ENCODE results near the gene LRIG3. TPM values are rescaled to one million over a fixed set of nuclear protein-coding genes. Genes with fewer than 3 reads are reported as not detected.

The LRIG3 gene
- total and polyA plus RNA-seq, 2 of the 4 experiments (the other 2 are of a cell fraction) = 26.4 to 71.2 TPM

- no TSS peak for BruUV-seq (replicated peaks)
- no peaks in the 10 kb centered on the region for H3K27me3 ChIP-seq (ENCODE audit: control insufficient read depth, insufficient read depth, low read length)
- no peak overlapping the region for H2AFZ ChIP-seq (replicated peaks; ENCODE audit: low read length, poor library complexity)
- H3K56ac ChIP-seq (ENCODE audit: extremely low read depth, insufficient read depth, low read length) = no peak overlapping the region
- no peak overlapping the region for H3K4me3 ChIP-seq (ENCODE audit: insufficient read depth, low read depth, low read length)
- dilution Hi-C loops (cut with HindIII; ENCODE audit: low sequenced_read_pairs, unreplicated experiment) = no loop called here
- no peak overlapping the region for H3K4me2 ChIP-seq (ENCODE audit: low read depth, low read length)
- no peak overlapping the region for H3K27ac ChIP-seq (ENCODE audit: insufficient read depth, low read length)
- in situ Hi-C loops (cut with MboI; ENCODE audit: low sequenced_read_pairs) = loop anchor here (10.0 to 25.0 kb wide), 2 partner anchors 342 to 900 kb away; no protein-coding TSS in a partner anchor
- H2AK9ac ChIP-seq (replicated peaks; ENCODE audit: low read depth, low read length, poor library complexity) = no peak overlapping the region
- H3K79me1 ChIP-seq (ENCODE audit: low read depth in 1 of 2, low read length in 2 of 2) = peaks cover 7 to 15% of the 10 kb centered on the region in 2 experiments; a peak in 3 of 4 replicates
- H3K18ac ChIP-seq (ENCODE audit: low read depth, low read length) = no peak overlapping the region
- no peak overlapping the region for H2BK120ac ChIP-seq (ENCODE audit: low read depth, low read length)
- H3K36me3 ChIP-seq (ENCODE audit: control insufficient read depth, insufficient read depth, low read length) = peaks cover 38% of the 10 kb centered on the region
- H2BK15ac ChIP-seq (ENCODE audit: low read depth, low read length) = no peak overlapping the region
- no peak overlapping the region for H4K8ac ChIP-seq (ENCODE audit: low read depth in 2 of 2, low read length in 2 of 2)
- ATAC-seq (ENCODE audit: low read depth) (no peak), DNase-seq (no peak)
- no peaks in the 10 kb centered on the region for H3K9me1 ChIP-seq (ENCODE audit: insufficient read depth, low read length)
- 100% methylated on average over 1 of the region's 6 CpGs; no CpG with 5 or more reads in 1 of the 2 experiments for WGBS, 2 experiments (ENCODE audit: extremely low coverage in 2 of 2, insufficient read length in 1 of 2)
- TF ChIP-seq ELK1 (IDR thresholded peaks at IDR 0.05; ENCODE audit: borderline replicate concordance, low read depth, low read length) (no peak), CEBPB (IDR thresholded peaks at IDR 0.05; ENCODE audit: low read depth, low read length) (peak; percentile 62), USF2 (IDR thresholded peaks at IDR 0.05; ENCODE audit: low read depth, low read length) (no peak)
- ChIA-PET CTCF (no interaction called here), POLR2A (ENCODE audit: unreplicated experiment) (no interaction called here)
- H2BK5ac ChIP-seq (ENCODE audit: low read depth, low read length, poor library complexity, severe bottlenecking) = no peak overlapping the region
- H2AK5ac ChIP-seq (ENCODE audit: low read depth, low read length) = no peak overlapping the region
- no peak overlapping the region for H3K4ac ChIP-seq (ENCODE audit: low read depth, low read length)
- peaks cover 2% of the 10 kb centered on the region; the same call in 1 of the 2 replicates for H3K4me1 ChIP-seq (ENCODE audit: control insufficient read depth, insufficient read depth, low read length)
- intact Hi-C loops (cut with micrococcal nuclease) = loop anchor here (10.0 kb wide), 1 partner anchor 472 kb away; no protein-coding TSS in a partner anchor
- H4K91ac ChIP-seq (ENCODE audit: insufficient read depth, low read depth, low read length) = no peak overlapping the region
- no peak overlapping the region for H4K5ac ChIP-seq (ENCODE audit: low read depth, low read length)
- H2BK20ac ChIP-seq (ENCODE audit: low read depth, low read length) = no peak overlapping the region
- no peak overlapping the region for H3K9ac ChIP-seq (ENCODE audit: low read depth, low read length)
- no peak overlapping the region for H3K14ac ChIP-seq (replicated peaks; ENCODE audit: low read depth, low read length)
- H3K23ac ChIP-seq (ENCODE audit: low read depth, low read length) = no peak overlapping the region
- no peaks in the 10 kb centered on the region for H3K9me3 ChIP-seq (ENCODE audit: control insufficient read depth, insufficient read depth, low read length)
- H4K20me1 ChIP-seq (ENCODE audit: insufficient read depth, low read length) = peaks cover 10% of the 10 kb centered on the region; the same call in 1 of the 2 replicates
These were observed 33.2 kb downstream of the LRIG3 start for GRCh38 chr12:58887068-58887467.
